Esophagus muscularis mucosa (tissue), 2 donors: ENCODE data around the gene PEG3.

Experiments
- POLR2A ChIP-seq: fragments of 450-650 bp; IDR thresholded peaks from one replicate; pipeline ENCODE4 v1.6.1; 2017; ENCODE audit warnings: antibody characterized with exemption, moderate library complexity, mild to moderate bottlenecking, low read depth
- POLR2AphosphoS5 ChIP-seq, 2 donors: sonication (generic); formaldehyde crosslinking; IDR thresholded peaks; one replicate each; pipeline ENCODE4 v1.6.1; 2017; ENCODE audit warnings: antibody characterized with exemption in 2 of 2

- TF ChIP-seq POLR2A (no peak), POLR2AphosphoS5 (IDR thresholded peaks at IDR 0.05) (no peak)
These were observed 17.8 kb downstream of the PEG3 start for GRCh38 chr19:56822755-56823154.
